Uterus (tissue), 4 donors: ENCODE results near the gene AK9. TPM values are rescaled to one million over a fixed set of nuclear protein-coding genes. Genes with fewer than 3 reads are reported as not detected.
"Not testable (repeated sequence)": the region's sequence is repeated elsewhere in the genome, so short reads cannot be mapped to it uniquely, and the experiment has no call there.

Experiments
- DNase-seq, 2 donors: peaks; one replicate each; pipeline ENCODE4 v3.0.0-alpha.2; 2019 to 2020
- H3K27ac ChIP-seq, 2 donors: fragments of 200-600 bp; sonication (generic); 1 replicate in 1 of 2; 2 replicates in 1 of 2; pipeline ENCODE4 v1.5.1; 2016 to 2018
- H3K27me3 ChIP-seq, 2 donors: fragments of 200-600 bp; sonication (generic); one replicate each; pipeline ENCODE4 v1.5.1; 2018 to 2019; ENCODE audit warnings: control low read depth in 1 of 2
- H3K36me3 ChIP-seq, 2 donors: fragments of 200-600 bp; sonication (generic); one replicate each; pipeline ENCODE4 v1.5.1; 2019; ENCODE audit warnings: control low read depth in 1 of 2
- H3K4me1 ChIP-seq, 2 donors: fragments of 200-600 bp; sonication (generic); one replicate each; pipeline ENCODE4 v1.5.1; 2018 to 2019; ENCODE audit warnings: control low read depth in 1 of 2
- H3K4me3 ChIP-seq, 2 donors: fragments of 200-600 bp; sonication (generic); 1 replicate in 1 of 2; 2 replicates in 1 of 2; pipeline ENCODE4 v1.5.1; 2018 to 2019; ENCODE audit warnings: mild to moderate bottlenecking in 1 of 2
- H3K9me3 ChIP-seq, 2 donors: fragments of 200-600 bp; sonication (generic); one replicate each; pipeline ENCODE4 v1.5.1; 2019; ENCODE audit warnings: control low read depth in 1 of 2
- POLR2A ChIP-seq, 2 donors: fragments of 450-650 bp; IDR thresholded peaks; one replicate each; pipeline ENCODE4 v1.6.1; 2016; ENCODE audit warnings: antibody characterized with exemption in 2 of 2, mild to moderate bottlenecking in 1 of 2, moderate library complexity in 1 of 2
- intact Hi-C: fragments of 100-400 bp; cut with DNase I; formaldehyde crosslinking; loops from one replicate; pipeline ENCODE4 v1.15.1; 2023; ENCODE audit warnings: low total_unique reads
- total RNA-seq, 4 donors: library from RNA; depleted of rRNA in 3 of 4; stranded (reverse); fragments of >200 nt in 3 of 4; gene quantifications; one replicate each; pipeline versions ENCODE4 v1.1.0 to v1.2.4, GENCODE V29; 2014 to 2023
- TF ChIP-seq, protein P1 (sequence below), 4 experiments: fragments of 200-600 bp in 2 of 4; fragments of 450-650 bp in 2 of 4; sonication (generic) in 2 of 4; IDR thresholded peaks; one replicate each; pipeline ENCODE4 v1.5.1; 2016 to 2019; ENCODE audit warnings: antibody characterized with exemption in 4 of 4, mild to moderate bottlenecking in 2 of 4, moderate library complexity in 1 of 4
- donor health status: DM: yes; HTN: yes; CAD: no.

Gene AK9
- total RNA-seq, 4 donors from 2014 or later = 12.3 to 27.9 (median 13.5) TPM

DNA sequence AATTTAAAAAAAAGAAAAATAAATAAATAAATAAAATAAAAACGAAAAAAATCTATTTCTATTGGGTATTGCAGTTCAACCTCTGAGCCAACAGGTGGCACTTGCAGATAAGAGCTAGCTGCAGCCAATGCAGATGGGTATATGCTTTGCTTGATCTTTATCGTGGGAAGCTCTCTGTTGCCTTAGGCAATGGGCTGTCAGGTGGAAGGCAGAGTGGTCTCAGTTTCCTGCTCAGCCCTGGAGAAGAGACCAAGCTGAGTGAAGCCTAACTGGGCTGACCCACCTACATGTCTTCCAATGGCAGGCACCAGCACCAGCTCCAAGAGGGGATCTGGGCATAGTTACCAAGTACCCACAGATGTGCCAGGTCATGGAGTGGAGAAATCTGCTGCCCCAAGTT, 95.0 kb downstream of the AK9 start:
- no peaks in the 10 kb centered on the region for H3K27me3 ChIP-seq
- H3K4me3 ChIP-seq = no peak overlapping the region
- H3K4me1 ChIP-seq = no peaks in the 10 kb centered on the region
- H3K36me3 ChIP-seq = no peaks in the 10 kb centered on the region
- H3K9me3 ChIP-seq = peaks cover 0 to 15% of the 10 kb centered on the region in 2 donors
- DNase-seq = no peak
- TF ChIP-seq, protein P1, sequence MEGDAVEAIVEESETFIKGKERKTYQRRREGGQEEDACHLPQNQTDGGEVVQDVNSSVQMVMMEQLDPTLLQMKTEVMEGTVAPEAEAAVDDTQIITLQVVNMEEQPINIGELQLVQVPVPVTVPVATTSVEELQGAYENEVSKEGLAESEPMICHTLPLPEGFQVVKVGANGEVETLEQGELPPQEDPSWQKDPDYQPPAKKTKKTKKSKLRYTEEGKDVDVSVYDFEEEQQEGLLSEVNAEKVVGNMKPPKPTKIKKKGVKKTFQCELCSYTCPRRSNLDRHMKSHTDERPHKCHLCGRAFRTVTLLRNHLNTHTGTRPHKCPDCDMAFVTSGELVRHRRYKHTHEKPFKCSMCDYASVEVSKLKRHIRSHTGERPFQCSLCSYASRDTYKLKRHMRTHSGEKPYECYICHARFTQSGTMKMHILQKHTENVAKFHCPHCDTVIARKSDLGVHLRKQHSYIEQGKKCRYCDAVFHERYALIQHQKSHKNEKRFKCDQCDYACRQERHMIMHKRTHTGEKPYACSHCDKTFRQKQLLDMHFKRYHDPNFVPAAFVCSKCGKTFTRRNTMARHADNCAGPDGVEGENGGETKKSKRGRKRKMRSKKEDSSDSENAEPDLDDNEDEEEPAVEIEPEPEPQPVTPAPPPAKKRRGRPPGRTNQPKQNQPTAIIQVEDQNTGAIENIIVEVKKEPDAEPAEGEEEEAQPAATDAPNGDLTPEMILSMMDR (IDR thresholded peaks at IDR 0.05) = no peak
- TF ChIP-seq POLR2A (IDR thresholded peaks at IDR 0.05) = no peak
- intact Hi-C loops = no loop called here
- no peak overlapping the region for H3K27ac ChIP-seq

DNA sequence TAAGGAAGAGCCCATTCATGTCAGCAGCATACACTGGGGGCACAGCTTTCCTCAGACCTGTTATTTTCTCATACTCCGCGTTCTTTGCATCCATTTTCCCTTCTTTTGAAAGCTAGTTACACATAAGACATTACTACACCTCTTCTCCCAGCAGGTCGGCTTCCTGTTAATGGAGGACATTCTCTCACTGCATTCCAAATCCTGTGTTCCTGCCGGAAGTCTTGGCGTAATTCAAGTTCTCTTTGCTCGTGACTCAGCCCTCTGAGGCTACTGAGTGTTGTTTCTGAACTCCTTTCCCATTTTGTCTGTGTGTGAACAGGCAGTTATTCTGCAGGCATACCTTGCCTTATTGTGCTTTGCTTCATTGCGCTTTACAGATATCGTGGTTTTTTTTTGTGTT, 110.5 kb downstream of the AK9 start:
- peaks cover 0 to 3% of the 10 kb centered on the region in 2 donors for H3K36me3 ChIP-seq
- intact Hi-C loops = no loop called here
- H3K27me3 ChIP-seq = no peaks in the 10 kb centered on the region
- DNase-seq = no peak
- no peak overlapping the region for H3K27ac ChIP-seq
- no peaks in the 10 kb centered on the region for H3K4me1 ChIP-seq
- H3K9me3 ChIP-seq = no peaks in the 10 kb centered on the region
- TF ChIP-seq POLR2A (IDR thresholded peaks at IDR 0.05) = no peak
- TF ChIP-seq, protein P1 (IDR thresholded peaks at IDR 0.05) = no peak
- no peak overlapping the region for H3K4me3 ChIP-seq

DNA sequence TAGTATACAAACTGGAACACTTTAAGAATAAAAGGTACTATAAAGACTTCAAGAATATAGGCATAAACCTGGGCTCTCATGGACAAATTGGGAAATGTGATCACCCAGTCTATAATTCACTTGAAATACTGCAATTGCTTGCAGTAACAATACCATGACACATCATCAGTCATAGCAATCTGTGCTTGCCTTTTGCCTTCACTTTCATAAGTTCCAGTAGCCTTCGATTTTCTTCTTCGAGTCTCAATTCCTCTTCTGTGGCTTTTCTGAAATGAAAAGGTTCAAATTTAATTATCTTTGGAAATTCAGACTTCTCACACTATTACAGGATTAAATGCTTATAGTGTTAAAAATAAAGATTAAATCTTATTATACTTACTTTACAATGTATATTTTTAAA, 111.6 kb downstream of the AK9 start:
- TF ChIP-seq, protein P1 (IDR thresholded peaks at IDR 0.05) = no peak
- TF ChIP-seq POLR2A (IDR thresholded peaks at IDR 0.05) = no peak
- Histone ChIP-seq H3K27ac (no peak overlapping the region), H3K4me1 (no peaks in the 10 kb centered on the region), H3K9me3 (no peaks in the 10 kb centered on the region), H3K4me3 (no peak overlapping the region), H3K27me3 (no peaks in the 10 kb centered on the region), H3K36me3 (no peaks in the 10 kb centered on the region)
- intact Hi-C loops = no loop called here
- DNase-seq = no peak

DNA sequence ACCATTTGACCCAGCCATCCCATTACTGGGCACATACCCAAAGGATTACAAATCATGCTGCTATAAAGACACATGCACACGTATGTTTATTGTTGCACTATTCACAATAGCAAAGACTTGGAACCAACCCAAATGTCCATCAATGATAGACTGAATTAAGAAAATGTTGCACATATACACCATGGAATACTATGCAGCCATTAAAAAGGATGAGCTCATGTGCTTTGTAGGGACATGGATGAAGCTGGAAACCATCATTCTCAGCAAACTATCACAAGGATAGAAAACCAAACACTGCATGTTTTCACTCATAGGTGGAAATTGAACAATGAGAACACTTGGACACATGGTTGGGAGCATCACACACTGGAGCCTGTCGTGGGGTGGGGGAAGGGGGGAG, 121.1 kb downstream of the AK9 start:
- H3K27me3 ChIP-seq, H3K9me3 ChIP-seq, DNase-seq, H3K4me3 ChIP-seq, intact Hi-C loops, H3K36me3 ChIP-seq, H3K27ac ChIP-seq, H3K4me1 ChIP-seq: not testable (repeated sequence)

DNA sequence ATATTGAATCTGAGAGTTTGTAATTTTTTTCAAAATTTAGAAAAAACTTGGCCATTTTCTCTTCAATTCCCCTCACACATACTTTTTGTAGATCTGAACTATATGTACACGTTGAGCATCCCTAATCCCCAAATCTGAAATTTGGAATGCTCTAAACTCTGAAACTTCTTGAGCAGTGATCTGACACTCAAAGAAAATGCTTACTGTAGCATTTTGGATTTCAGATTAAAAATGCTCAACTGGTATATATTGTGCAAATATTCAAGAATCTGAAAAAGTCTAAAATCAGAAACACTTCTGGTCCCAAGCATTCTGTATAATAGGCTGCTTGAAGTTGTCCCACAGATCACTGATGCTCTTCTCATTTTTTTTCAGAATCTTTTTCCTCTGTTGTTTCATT, 129.2 kb downstream of the AK9 start:
- DNase-seq = no peak
- Histone ChIP-seq H3K36me3 (no peaks in the 10 kb centered on the region), H3K9me3 (peaks cover 0 to 4% of the 10 kb centered on the region in 2 donors), H3K27ac (no peak overlapping the region), H3K27me3 (no peaks in the 10 kb centered on the region), H3K4me1 (no peaks in the 10 kb centered on the region), H3K4me3 (no peak overlapping the region)
- intact Hi-C loops = no loop called here
- TF ChIP-seq POLR2A (IDR thresholded peaks at IDR 0.05) = no peak
- TF ChIP-seq, protein P1 (IDR thresholded peaks at IDR 0.05) = no peak

DNA sequence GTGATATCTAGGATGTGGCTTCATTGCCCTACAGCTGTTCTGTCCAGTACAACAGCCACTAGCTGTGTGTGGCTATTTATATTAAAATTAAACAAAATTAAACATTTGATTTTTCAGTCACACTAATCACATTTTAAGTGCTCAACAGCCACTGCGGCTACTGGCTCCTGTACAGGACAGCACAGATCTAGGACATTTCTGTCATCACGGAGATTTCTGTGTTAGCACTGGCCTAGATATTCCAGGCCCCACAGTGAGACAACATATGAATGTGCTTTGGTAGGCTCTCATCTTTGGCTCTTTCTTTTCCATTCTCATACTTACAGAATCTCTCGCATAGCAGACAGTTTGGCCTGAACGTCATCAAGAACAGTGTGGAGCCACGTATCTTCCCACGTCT, 159.6 kb downstream of the AK9 start:
- Histone ChIP-seq H3K9me3 (no peaks in the 10 kb centered on the region), H3K4me3 (no peak overlapping the region), H3K27ac (no peak overlapping the region), H3K36me3 (no peaks in the 10 kb centered on the region), H3K4me1 (no peaks in the 10 kb centered on the region), H3K27me3 (no peaks in the 10 kb centered on the region)
- intact Hi-C loops = no loop called here
- TF ChIP-seq POLR2A (IDR thresholded peaks at IDR 0.05) = no peak
- TF ChIP-seq, protein P1 (IDR thresholded peaks at IDR 0.05) = no peak
- no peak for DNase-seq
